GM23248 (cell line): ENCODE data around the gene SHISA8.

Experiments
- EZH2 ChIP-seq: fragments of 200-600 bp; sonication (generic); IDR thresholded peaks from 2 replicates; pipeline ENCODE4 v1.6.1; 2018; ENCODE audit warnings: antibody characterized with exemption, mild to moderate bottlenecking; ENCODE audit not compliant: insufficient read depth, poor library complexity, severe bottlenecking
- EZH2phosphoT487 ChIP-seq: fragments of 200-600 bp; sonication (generic); IDR thresholded peaks from 2 replicates; pipeline ENCODE4 v1.6.1; 2018; ENCODE audit warnings: antibody characterized with exemption, moderate library complexity, mild to moderate bottlenecking, low read depth; ENCODE audit not compliant: insufficient read depth

DNA sequence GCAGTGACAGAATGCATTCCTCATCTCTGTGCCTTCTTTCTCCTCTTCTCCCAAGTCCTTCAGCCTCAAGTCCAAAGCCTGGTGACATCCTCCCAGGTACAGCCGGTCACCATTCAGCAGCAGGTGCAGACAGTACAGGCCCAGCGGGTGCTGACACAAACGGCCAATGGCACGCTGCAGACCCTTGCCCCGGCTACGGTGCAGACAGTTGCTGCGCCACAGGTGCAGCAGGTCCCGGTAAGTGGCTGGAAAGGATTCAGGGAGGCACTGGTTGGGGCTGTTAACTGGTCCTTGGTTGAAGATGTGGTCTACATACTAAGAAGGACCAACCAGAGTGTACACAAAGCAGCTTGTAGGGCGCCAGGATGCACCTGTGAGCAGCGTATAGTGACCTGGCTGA, 46.3 kb downstream of the SHISA8 start:
- no peak for TF ChIP-seq EZH2
- no peak for TF ChIP-seq EZH2phosphoT487
